RKO (cell line): Measurements from ENCODE around the gene ATF7IP2.
"Not testable (repeated sequence)": the region's sequence is repeated elsewhere in the genome, so short reads cannot be mapped to it uniquely, and the experiment has no call there.

Experiments used
- DNase-seq: peaks from one replicate; pipeline ENCODE4 v3.0.0-alpha.2; 2016; ENCODE audit warnings: low spot score

Gene ATF7IP2

GRCh38 chr16:10376229-10376628 is 9.6 kb upstream of the ATF7IP2 start:
- no peak for DNase-seq

GRCh38 chr16:10383626-10384025 is 2.2 kb upstream of the ATF7IP2 start:
- DNase-seq, result no peak

- peak; percentile 60 for DNase-seq
Measured at GRCh38 chr16:10386517-10387100, 748 bp downstream of the ATF7IP2 start.

GRCh38 chr16:10387188-10387617 is 1.3 kb downstream of the ATF7IP2 start:
- peak; percentile 4 for DNase-seq

- no peak for DNase-seq
Measured at GRCh38 chr16:10388988-10389387, 3.1 kb downstream of the ATF7IP2 start.

GRCh38 chr16:10390330-10390729 is 4.5 kb downstream of the ATF7IP2 start:
- no peak for DNase-seq

- DNase-seq, result no peak
Measured at GRCh38 chr16:10390867-10391266, 5.0 kb downstream of the ATF7IP2 start.

GRCh38 chr16:10391339-10391738 is 5.5 kb downstream of the ATF7IP2 start:
- no peak for DNase-seq

- DNase-seq, result no peak
Measured at GRCh38 chr16:10402975-10403374, 17.1 kb downstream of the ATF7IP2 start.

GRCh38 chr16:10405386-10405939 is 19.6 kb downstream of the ATF7IP2 start:
- DNase-seq, result no peak

- DNase-seq, result peak; percentile 23
Measured at GRCh38 chr16:10408824-10409381, 23.0 kb downstream of the ATF7IP2 start.

GRCh38 chr16:10409713-10410112 is 23.9 kb downstream of the ATF7IP2 start:
- not testable (repeated sequence) for DNase-seq

GRCh38 chr16:10410469-10410868 is 24.6 kb downstream of the ATF7IP2 start:
- DNase-seq, result no peak

- no peak for DNase-seq
Measured at GRCh38 chr16:10412935-10413601, 27.2 kb downstream of the ATF7IP2 start.

GRCh38 chr16:10418204-10418603 is 32.3 kb downstream of the ATF7IP2 start:
- DNase-seq, result not testable (repeated sequence)

GRCh38 chr16:10419701-10420100 is 33.8 kb downstream of the ATF7IP2 start:
- no peak for DNase-seq

GRCh38 chr16:10421596-10421995 is 35.7 kb downstream of the ATF7IP2 start:
- DNase-seq, result no peak

GRCh38 chr16:10428433-10429168 is 42.7 kb downstream of the ATF7IP2 start:
- no peak for DNase-seq

- DNase-seq, result not testable (repeated sequence)
Measured at GRCh38 chr16:10429299-10429969, 43.6 kb downstream of the ATF7IP2 start.

- DNase-seq, result peak; percentile 7
Measured at GRCh38 chr16:10441726-10442125, 55.9 kb downstream of the ATF7IP2 start.

- no peak for DNase-seq
Measured at GRCh38 chr16:10447289-10447688, 61.4 kb downstream of the ATF7IP2 start.
